Activated T-helper 1 cell treated with anti-CD3 and anti-CD28 coated beads, Interleukin-2, amount 50 U/mL, for 16 hours (primary cell): ENCODE data around the gene CCR9.
"Not testable (repeated sequence)": the region's sequence is repeated elsewhere in the genome, so short reads cannot be mapped to it uniquely, and the experiment has no call there.

Experiments used
- DNase-seq, 2 donors: peaks; one replicate each; pipeline ENCODE4 v3.0.0-alpha.2; 2020; ENCODE audit warnings: low read depth in 1 of 2, low spot score in 1 of 2

The CCR9 gene, protein sequence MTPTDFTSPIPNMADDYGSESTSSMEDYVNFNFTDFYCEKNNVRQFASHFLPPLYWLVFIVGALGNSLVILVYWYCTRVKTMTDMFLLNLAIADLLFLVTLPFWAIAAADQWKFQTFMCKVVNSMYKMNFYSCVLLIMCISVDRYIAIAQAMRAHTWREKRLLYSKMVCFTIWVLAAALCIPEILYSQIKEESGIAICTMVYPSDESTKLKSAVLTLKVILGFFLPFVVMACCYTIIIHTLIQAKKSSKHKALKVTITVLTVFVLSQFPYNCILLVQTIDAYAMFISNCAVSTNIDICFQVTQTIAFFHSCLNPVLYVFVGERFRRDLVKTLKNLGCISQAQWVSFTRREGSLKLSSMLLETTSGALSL

DNA sequence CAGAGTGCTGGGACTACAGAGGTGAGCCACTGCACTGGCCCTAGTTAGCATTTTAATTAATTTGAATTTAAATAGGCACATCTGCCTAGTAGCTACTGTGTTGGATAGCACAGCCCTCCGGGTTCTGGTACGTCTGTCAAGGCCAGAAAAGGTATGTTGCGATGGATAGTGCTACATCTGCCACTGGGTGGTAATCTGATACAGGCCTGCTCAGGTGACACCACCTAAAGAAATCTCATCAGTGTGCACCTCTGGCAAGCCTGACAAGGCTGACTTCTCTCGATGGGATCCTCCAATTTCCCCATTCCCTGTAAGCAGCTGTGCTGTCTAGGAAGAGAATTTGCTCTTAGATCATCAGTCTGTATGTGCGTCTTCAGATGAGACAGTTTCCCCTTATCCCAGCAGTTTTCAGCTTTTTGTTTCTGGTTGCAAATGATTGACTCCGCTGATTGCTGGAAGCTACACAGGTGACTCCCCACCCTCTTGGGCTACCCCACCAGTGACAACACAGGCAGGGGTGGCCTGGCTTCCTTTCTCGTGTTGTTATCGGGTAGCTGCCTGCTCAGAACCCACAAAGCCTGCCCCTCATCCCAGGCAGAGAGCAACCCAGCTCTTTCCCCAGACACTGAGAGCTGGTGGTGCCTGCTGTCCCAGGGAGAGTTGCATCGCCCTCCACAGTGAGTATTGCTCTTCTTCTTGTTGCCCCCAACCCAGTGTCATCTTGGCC lies at the start of gene CCR9:
Gene CCR9 (plus strand): TSS at position 565 of the 727 bp plus-strand sequence. CDS start 8,391 bp downstream, outside the sequence.
- no peak for DNase-seq

DNA sequence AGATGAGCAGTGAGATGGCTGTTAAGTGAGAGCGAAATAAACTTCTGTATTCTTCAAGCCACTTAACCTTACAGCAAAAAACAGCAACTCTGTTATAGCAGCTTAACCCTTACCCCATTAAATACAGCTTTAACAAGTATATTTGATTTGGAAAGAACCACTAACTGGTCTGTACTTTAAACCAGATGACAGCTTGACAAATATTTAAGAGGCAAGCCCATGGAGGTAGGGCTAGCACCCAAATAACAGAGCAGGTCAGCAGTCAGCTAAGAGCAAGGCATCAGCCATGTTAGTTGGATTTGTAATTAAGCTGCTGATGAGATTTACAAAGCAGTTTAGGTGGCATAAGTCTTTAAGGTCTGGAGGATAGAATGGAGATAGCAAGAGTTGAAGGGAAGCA lies 47.9 kb upstream of the CCR9 start:
- DNase-seq, result no peak

DNA sequence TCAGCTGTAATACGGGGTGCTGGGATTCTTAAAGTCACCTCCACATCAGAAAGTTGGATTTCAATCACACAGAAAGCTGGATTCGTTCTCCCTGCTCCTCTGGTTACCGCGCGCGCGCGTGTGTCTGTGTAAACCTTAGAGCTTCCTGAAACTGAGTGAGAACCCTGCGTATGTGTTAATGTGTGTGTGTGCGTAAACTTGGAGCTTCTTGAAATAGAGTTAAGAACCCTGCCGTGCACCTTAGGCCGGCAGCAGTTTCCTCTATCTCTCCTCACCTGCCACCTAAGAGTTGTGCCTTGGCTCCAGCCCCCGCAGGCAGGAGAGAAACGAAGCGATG lies 45.0 kb upstream of the CCR9 start:
- no peak for DNase-seq

DNA sequence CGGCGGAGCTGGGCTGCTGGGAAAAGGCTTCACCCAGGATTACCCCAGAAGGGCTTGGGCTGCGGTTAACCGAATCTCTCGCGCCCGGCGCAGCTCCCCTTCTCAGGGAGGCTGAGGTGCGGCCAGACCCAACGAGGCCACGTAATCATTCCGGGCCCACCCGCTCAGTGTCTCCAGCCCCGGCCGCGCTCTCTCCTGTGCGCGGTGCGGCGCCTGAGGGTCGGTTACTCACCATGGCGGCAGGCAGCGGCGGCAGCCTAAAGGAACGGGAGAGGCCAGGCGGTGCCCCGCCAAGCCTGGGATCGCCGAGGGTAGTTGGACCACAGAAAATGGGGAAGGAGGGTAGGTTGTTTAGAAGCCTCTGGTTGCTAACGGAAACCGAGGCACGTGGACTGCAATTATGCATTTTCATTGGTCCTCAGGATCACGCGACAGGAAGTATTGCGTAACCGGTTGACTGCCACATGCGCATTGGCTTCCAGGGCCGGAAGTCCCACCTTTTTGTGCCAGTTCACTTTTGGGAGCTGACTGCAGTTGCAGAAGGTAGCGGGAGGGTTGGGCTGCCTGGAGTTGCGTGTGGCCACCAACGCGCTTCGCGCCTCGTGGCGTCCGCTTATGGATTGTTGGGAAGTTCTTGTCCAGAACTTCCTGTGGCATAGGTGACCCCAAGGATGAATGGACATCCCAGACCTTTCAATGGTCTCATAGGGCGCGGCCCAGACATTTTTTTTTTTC lies 44.4 kb upstream of the CCR9 start, which contains the start of gene LZTFL1:
Gene LZTFL1 (minus strand): TSS at position 363 of the 735 bp plus-strand sequence. CDS start 128 bp downstream, at position 235.
- DNase-seq, result peak; percentile 69 to 80

DNA sequence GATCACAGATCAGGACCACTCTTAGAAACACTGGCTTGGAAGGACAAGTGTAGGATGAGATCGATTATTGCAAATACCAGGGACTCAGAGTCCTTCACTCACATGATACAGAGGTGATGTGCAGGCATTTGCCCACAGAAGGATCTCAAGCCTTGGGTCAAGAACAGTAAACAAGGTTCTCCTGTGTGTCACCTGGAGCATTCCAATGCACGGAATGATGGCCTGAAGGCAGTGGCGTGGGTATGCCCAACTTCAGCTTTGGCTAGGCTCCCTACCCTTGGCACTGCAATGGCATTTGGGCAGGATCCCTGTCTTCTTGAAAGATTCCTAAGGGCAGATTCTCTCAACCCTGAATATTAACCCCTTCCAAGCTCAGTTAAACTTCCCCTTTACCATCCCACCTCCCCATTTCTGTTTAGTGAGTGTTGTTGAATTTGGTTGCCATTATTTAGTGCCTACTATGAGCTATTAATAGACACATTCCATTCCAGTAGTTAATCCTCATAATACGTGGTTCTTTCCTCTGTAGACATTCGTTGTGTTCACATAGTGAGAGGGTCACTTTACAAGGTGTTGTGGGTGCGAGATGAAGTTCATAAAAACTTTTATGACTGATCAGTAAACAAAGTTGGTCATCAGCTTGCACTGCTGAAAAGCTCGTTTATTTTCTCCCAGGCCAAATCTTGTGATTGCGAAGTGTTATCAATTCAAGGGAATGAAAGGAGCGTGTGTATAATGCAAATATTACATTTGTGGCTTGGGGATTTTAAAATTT lies 43.3 kb upstream of the CCR9 start:
- DNase-seq, result no peak

DNA sequence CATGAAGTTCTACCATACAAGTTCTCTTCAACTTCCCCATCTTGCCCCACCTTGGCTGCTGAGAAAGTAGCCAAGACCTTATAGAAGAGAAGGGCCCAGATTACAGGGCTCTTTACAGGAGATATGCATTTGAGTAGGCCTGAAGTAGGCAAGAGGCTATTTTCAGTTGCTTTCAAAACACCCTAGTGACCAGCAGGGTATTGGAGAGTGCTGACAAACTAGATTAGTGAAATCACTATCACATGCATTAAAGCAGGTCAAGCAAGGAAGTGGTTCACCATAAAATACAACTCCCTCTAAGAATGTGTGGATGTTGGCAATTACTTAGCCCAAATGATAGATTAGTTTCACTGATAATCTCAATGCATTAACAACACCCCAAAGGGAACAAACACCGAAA lies 41.7 kb upstream of the CCR9 start:
- DNase-seq, result no peak

DNA sequence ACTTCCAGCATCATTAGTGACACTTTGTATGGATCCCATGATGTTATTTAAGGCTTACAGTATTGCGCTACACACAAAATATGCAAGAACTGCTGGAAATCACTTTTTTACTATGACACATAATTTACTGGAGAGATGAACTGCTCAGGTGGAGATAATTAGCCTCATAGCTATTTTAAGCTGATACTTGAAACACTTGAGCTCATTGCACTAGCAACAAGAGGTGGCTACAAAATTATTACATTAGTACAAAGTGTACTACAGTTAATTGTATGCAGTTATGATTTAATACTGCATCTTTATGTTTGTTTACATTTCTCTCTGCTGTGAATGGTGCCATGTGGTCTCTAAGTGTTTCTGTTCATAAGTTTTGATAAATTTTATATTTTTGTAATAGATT lies 38.0 kb upstream of the CCR9 start:
- DNase-seq, result no peak

DNA sequence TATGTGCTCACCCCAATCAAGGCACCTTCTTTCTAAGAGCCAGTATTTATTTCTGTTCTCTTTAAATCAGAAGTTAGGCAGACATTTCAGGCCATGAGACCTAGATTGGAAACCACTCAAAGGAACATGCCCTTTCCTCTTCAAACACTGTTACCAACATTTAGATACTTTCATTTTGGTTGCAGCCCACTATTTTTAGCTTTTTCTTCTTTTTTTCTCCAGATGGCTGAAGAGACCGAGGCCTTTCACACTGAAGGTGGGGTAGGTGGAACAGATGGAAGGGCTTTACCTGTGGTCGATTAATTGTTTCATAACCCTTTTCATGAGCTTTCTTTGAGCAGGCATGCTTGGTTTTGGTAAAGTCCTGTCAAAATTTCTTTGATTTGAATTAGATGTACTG lies 33.5 kb upstream of the CCR9 start:
- DNase-seq, result no peak

DNA sequence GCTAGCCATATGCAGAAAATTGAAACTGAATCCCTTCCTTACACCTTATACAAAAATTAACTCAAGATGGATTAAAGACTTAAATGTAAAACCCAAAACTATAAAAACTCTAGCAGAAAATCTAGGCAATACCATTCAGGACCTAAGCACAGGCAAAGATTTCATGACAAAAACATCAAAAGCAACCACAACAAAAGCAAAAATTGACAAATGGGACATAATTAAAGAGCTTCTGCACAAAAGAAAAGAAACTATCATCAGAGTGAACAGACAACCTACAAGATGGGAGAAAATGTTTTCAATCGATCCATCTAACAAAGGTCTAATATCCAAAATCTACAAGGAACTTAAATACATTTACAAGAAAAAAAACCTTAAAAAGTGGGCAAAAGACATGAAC lies 30.0 kb upstream of the CCR9 start:
- DNase-seq, result not testable (repeated sequence)

DNA sequence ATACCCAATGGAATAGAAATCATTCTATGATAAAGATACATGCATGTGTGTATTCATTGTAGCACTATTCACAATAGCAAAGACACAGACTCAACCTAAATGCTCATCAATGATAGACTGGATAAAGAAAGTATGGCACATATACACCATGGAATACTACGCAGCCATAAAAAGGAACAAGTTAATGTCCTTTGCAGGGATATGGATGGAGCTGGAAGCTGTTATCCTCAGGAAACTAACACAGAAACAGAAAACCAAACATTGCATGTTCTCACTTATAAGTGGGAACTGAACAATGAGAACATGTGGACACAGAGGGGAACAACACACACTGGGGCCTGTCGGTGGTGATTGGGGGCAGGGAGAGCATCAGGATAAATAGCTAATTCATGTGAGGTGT lies 29.3 kb upstream of the CCR9 start:
- not testable (repeated sequence) for DNase-seq

DNA sequence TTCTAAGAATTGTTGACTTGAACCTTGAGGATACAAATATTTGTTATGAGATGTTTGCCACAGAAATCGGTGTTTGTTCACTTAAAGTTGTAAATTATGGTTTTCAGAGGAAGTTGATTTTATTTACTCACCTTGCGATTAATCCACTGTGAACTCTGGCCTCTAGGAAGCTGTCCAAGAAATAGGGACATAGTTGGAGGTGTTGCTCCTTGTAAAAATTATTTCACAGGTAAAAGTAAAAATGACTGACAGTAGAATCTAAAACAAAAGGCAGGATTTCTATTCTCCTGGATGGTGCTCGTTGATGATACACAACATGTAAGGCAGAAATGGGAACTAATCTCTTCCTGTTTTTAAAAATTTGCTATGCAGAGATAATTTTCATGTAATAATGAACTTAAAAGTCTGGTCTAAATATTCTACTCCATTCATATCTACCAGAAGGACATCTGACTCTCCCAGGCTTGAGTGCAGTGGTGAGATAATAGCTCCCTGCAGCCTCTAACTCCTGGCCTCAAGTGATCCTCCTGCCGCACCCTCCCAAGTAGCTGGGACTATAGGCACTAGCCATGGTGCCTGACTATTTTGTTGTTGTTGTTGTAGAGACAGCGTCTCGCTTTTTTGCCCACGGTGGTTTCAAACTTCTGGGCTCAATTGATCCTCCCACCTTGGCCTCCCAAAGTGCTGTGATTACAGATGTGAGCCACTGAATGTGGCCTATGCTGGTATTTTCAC lies 27.4 kb upstream of the CCR9 start:
- DNase-seq, result no peak

DNA sequence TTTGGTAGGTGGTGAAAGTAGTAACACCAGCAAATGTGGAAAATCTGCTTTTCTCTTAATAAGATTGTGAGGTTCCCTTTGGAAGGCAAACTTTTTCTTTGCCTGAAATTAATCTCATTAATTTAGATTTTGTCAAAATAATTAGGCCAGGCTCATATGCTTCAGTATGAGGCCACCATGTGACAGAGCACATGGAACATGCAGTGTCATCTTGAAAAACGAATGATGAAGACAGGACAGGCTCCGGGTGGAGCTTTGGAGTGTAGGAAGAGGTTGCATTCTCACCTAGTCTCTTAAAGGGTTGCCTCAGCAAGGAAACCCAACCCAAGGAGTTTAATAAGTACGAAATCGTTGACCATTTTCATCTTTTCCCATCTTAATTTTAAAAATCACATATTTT lies 25.9 kb upstream of the CCR9 start:
- no peak for DNase-seq

DNA sequence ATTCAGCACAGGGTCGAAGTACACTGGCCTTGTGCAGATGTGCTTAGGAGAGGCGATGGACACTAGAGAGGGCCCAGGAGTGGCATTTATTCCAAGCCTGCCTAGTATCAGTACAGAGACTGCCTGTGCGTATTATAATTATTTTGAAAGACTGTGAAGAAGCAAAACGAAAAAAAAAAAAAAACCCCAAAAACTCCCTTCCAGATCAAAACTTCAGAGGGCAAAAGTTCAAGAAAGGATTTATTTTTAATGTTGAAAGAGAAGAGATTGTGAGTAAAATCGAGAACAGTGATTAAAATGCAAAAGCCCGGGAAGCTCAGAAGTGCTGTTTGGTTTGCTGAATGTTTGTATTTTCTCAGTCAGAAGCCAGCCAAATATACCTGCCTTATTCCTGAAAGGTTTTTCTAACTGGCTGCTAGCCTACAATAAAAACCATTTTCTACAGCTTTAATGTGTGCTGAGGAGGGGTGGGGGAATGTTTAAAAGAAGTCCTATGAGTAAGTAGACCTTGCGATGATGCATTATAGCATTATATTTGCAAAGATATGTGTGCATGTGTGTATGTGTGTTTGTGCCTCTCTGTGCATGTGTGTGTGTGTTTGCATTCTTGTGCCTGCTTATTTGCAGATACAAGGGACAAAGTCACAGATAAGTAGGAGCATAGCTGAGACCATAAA lies 25.2 kb upstream of the CCR9 start:
- DNase-seq, result no peak

DNA sequence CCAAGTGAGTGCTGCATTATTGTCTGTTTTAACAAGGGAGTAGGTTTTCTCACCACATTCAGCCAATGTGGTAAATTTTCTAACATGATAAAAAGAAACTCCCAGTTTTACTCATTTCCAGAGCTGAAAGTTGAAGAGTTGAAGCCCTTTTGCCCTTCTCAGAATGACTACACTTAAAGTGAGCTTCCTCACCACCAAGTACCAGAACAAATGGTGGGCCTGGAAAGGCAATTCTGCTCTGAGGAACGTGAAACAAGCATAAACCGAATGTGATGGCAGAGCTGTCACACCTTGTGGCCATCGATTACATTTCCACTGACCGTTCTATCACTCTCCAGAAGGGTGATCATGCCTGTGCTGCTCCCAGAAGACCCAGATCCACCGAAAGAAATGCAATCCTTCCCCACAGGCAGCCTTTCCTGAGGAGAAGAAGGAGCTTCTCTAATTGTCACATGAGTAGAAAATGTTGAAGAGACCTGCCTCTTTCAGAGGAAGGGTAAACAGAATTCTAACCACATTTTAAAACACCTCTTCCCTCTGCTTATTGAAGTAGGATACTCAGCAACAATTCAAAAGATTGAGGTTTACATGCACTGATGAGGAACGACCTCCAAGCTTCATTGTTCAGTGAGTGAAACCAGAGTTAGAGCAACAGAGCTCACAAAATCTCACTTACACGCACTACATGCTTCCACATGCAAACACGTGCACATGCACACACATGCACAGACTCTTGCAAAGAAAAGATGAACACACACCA lies 21.4 kb upstream of the CCR9 start:
- no peak for DNase-seq

DNA sequence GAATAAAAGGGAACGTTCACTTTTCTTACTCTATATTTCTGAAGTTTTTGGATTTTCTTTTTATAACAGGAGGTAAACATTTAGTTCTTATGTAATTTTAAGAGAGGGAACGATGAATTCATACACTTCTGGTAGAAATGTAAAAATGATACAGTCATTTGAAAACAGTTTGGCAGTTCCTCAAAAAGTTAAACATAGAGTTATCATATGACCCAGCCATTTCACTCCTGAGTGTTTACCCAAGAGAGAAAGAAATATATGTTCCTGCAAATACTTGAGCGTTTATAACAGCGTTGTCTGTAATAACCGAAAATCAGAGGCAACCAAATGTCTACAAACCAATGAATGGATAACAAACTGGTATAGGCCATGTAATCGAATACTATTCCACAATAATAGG lies 20.8 kb upstream of the CCR9 start:
- no peak for DNase-seq

DNA sequence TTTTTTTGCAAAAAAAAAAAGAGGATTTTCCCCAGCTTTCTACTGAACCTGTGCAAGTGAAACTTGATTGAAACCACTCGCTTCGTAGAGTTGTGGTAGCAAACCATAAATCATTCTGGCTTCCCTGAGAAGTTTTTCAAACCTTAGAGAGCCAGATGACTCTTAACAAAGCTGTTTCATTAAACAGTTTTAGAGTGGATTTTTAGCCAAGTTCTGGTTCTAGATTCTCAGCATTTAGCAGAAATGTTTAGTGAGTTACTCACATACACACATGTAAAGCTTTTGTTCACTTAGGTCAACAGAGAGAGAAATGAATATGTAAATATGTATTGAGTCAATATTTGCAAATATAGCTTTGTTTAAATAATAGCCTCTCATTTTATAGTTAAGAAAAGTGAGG lies 18.1 kb upstream of the CCR9 start:
- no peak for DNase-seq

DNA sequence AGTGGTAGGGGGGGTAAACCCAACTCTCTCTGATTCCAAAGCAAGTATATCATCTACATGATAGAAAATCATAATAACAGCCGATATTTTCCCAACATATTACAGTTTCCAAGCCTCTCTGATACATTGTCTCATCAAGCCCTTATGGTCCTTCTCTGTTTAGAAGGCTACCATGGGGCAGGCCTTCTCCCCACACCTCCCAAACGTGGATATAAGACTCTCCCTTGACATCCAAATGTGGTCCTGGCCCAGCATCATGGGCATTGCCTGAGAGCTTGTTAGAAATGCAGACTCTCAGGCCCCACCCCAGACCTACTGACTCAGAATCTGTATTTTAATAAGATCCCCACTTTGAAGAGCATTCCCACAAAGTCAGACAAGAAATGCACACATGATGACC lies 17.7 kb upstream of the CCR9 start:
- DNase-seq, result no peak

DNA sequence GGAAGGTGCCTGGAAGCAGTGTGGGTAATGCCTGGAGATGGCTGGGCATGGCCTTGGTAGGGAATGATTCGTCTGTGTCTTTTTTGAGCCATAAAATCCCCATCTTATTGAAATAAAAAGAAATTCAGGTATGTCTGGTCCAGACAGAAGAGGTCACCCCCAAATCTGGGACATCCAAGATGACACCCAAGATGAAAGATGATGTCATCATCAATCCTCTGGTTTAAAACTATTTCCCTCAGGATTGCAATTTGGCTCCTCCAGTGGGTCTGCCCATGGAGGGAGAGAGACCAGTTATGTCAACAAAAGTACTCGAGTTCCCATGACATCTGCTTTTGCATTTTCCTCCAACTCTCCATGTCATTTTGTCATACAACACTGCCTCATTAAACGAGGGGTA lies 16.7 kb upstream of the CCR9 start:
- DNase-seq, result no peak

DNA sequence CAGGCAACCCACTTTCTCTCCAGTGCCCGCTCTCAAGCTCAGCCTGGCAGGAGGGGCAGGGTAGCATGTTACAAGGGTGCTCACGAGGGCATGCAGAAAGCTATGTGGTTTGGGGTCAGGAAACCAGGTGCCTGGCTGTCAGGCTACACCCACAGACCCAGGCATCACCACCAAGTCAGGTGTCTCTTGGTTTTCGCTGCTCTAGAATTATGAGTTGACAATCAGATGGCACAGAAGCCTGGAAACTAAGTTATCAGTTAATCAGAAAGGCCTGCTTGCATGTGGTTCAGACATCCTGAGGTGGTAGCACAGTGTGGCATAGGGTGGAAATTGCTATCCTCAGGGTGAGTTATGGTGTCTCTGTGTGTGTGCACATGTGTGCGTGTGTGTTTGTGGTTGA lies 16.2 kb upstream of the CCR9 start:
- DNase-seq, result peak; percentile 33 to 42
